ENCODE data around the gene RPL18. TPM values are rescaled to one million over a fixed set of nuclear protein-coding genes. Genes with fewer than 3 reads are reported as not detected.

Gene RPL18
- total and polyA plus RNA-seq, 9 of the 15 experiments (the other 6 are each of a cell fraction or from before 2014, with no cell fraction given): 312 to 2,635 (median 1,653) TPM

DNA sequence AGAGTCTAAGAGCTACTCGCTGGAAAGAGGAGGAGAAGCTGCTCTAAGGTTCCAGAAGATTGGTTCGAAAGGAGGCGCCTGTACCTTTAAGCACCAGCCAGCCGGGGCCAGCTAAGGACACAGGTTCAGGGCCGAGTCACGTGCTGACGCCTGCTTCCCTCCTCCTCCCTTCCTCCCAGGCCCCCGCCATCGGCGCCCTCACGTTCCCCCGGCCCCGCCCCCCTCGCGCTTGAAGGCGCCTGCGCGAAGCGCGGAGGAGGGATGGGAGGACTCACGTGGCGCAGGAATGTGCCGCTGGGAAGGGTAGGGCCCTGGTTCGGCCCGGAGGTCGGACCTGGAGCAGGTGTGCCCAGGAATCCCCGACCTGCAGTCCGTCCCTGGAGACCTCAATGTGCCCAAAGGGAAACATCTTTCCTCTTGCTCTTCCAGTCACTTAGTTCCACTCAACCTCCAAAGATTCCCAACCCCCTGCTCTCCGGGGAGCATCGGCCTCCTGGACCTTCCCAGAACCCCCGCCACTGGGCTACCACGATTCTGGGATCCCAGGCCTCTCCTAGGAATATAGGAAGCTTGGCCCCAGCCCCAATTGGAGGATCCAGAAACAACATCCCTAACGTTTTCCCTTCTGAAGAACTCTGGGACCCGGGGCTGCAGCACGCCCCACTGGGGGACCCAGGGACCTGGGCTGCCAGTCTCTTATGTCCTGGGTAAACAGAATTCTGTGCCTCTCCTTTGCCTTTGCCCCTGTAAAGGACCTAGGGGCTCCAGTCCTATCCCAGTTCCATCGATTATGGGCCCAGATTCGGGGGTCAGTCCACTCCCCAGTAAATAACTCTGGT lies 15.7 kb upstream of the RPL18 start (continued):
- TF ChIP-seq POLR2H (tag; IDR thresholded peaks at IDR 0.05; ENCODE audit: low read depth): peak; percentile 62; the same call in 1 of the 2 replicates
- TF ChIP-seq PRMT5 (CRISPR knock-in tag; IDR thresholded peaks at IDR 0.05): no peak
- TF ChIP-seq GABPA (tag; conservative IDR thresholded peaks at IDR 0.05; ENCODE audit: low read depth): peak; percentile 37; the same call in 1 of the 2 replicates
- TF ChIP-seq ASH1L (IDR thresholded peaks at IDR 0.05; ENCODE audit: borderline replicate concordance, low read depth, partially characterized antibody): no peak
- no peak for TF ChIP-seq DIDO1 (tag; IDR thresholded peaks at IDR 0.05; ENCODE audit: low read depth)
- TF ChIP-seq ETV6 (IDR thresholded peaks at IDR 0.05; ENCODE audit: borderline replicate concordance in 1 of 2, low read depth in 2 of 2, low read length in 1 of 2): no peak
- TF ChIP-seq ETV6 (CRISPR knock-in tag; IDR thresholded peaks at IDR 0.05; ENCODE audit: borderline replicate concordance): no peak
- TF ChIP-seq MAX (CRISPR knock-in tag; IDR thresholded peaks at IDR 0.05): peak; percentile 80; the same call in 1 of the 2 replicates
- no peak for TF ChIP-seq ZNF311 (CRISPR knock-in tag; IDR thresholded peaks at IDR 0.05)
- no peak for TF ChIP-seq HNRNPLL (IDR thresholded peaks at IDR 0.05; ENCODE audit: low read depth, low read length, poor library complexity, severe bottlenecking)
- 0 out of 2 replicates have a peak, but pooled peaks have one; percentile 26 for TF ChIP-seq NR2F6 (CRISPR knock-in tag; IDR thresholded peaks at IDR 0.05)
- TF ChIP-seq PHB2 (IDR thresholded peaks at IDR 0.05; ENCODE audit: low read depth): no peak
- no peak for TF ChIP-seq CHD7 (IDR thresholded peaks at IDR 0.05; ENCODE audit: low read depth, low read length)
- no peak for TF ChIP-seq ADNP (tag; IDR thresholded peaks at IDR 0.05)

Measured in K562 (cell line).